WERI-Rb-1 (cell line): Measurements from ENCODE around the gene RLN3.

Source experiments
- DNase-seq: peaks from one replicate; pipeline ENCODE4 v3.0.0-alpha.2; 2020
- H3K27ac ChIP-seq: fragments of 250-450 bp; sonication (Bioruptor Pico); 2 replicates; pipeline ENCODE4 v1.5.1; 2020; ENCODE audit warnings: mild to moderate bottlenecking, moderate library complexity
- H3K27me3 ChIP-seq: fragments of 250-450 bp; sonication (Bioruptor Pico); 2 replicates; pipeline ENCODE4 v1.5.1; 2021; ENCODE audit warnings: mild to moderate bottlenecking, low read depth, moderate library complexity; ENCODE audit not compliant: insufficient read depth, severe bottlenecking
- H3K36me3 ChIP-seq: fragments of 250-450 bp; sonication (Bioruptor Pico); 2 replicates; pipeline ENCODE4 v1.5.1; 2020; ENCODE audit warnings: mild to moderate bottlenecking, moderate library complexity
- H3K4me3 ChIP-seq: 2 replicates; pipeline ENCODE4 v1.5.1; 2011; ENCODE audit warnings: low read depth, mild to moderate bottlenecking, control low read depth, low read length
- H3K9me3 ChIP-seq: fragments of 250-450 bp; sonication (Bioruptor Pico); 2 replicates; pipeline ENCODE4 v1.5.1; 2021; ENCODE audit warnings: mild to moderate bottlenecking, moderate library complexity; ENCODE audit not compliant: severe bottlenecking
- CTCF ChIP-seq: IDR thresholded peaks from 2 replicates; pipeline ENCODE4 v1.5.1; 2011; ENCODE audit warnings: low read depth, mild to moderate bottlenecking, control low read depth, inconsistent platforms, low read length

The RLN3 gene

DNA sequence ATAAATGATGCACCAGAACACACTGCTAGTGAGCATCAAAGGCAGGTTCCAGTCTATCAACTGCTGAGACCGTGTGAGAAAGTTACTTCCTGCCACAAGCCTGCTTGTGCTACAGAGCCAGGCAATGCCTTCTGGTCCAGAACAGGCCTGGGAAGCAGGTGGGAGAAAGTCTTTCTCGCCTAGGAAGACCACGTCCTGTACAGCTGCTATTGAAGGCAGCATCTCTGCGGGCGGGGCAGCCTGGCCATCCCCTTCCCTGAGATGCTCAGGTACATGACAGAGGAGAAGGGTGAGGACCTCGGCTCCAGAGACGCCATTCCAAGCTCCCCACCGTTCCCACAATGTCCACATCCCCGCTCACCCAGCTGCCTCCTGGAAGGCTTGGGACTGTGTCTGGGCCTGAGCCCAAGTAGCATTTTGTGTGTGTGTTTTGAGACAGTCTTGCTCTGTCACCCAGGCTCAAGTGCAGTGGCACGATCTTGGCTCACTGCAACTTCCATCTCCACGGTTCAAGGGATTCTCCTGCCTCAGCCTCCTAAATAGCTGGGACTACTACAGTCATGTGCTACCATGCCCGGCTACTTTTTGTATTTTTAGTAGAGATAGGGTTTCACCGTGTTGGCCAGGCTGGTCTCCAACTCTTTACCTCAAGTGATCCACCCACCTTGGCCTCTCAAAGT, 25.2 kb upstream of the RLN3 start:
- Histone ChIP-seq H3K4me3 (no peak overlapping the region), H3K36me3 (peaks cover 31% of the 10 kb centered on the region), H3K27me3 (no peaks in the 10 kb centered on the region), H3K27ac (no peak overlapping the region), H3K9me3 (peaks cover 16% of the 10 kb centered on the region)
- no peak for DNase-seq
- no peak for TF ChIP-seq CTCF

DNA sequence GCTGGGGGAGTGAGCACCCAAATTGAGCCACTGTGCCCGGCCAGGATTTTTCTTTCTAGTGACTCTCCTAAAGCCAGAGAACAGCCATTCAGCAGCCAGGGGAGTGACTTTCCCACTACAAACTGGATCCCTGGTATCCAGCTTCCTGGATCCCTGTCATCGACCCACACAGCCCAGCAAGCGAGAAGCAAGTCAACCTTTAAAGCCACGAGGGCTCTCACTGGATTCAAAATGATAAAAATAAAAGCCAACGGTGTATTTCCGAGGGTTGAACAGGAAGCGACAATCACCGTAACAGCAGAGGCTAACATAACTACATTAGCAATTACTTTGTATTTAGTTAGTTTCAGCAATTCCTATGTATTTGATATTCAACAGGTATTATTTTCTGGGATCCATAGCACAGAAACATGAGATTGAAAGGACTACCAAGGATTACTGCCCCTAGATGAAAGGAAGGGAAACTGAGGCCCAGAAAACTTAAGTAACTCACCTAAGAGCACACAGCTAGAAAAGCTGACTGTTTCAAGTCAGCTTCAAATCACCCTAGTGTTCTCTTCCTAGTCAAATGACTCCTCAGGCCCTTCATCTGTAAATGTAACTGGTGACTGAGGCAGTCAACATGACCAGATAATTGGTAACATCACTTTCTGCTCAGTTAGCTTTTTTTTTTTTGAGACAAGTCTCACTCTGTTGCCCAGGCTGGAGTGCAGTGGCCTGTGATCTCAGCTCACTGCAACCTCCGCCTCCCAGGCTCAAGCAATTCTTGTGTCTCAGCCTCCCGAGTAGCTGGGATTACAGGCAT, 24.5 kb upstream of the RLN3 start:
- H3K27me3 ChIP-seq: no peaks in the 10 kb centered on the region
- no peak overlapping the region for H3K4me3 ChIP-seq
- no peak overlapping the region for H3K27ac ChIP-seq
- peaks cover 27% of the 10 kb centered on the region for H3K36me3 ChIP-seq
- peaks cover 13% of the 10 kb centered on the region for H3K9me3 ChIP-seq
- no peak for DNase-seq
- TF ChIP-seq CTCF: no peak

DNA sequence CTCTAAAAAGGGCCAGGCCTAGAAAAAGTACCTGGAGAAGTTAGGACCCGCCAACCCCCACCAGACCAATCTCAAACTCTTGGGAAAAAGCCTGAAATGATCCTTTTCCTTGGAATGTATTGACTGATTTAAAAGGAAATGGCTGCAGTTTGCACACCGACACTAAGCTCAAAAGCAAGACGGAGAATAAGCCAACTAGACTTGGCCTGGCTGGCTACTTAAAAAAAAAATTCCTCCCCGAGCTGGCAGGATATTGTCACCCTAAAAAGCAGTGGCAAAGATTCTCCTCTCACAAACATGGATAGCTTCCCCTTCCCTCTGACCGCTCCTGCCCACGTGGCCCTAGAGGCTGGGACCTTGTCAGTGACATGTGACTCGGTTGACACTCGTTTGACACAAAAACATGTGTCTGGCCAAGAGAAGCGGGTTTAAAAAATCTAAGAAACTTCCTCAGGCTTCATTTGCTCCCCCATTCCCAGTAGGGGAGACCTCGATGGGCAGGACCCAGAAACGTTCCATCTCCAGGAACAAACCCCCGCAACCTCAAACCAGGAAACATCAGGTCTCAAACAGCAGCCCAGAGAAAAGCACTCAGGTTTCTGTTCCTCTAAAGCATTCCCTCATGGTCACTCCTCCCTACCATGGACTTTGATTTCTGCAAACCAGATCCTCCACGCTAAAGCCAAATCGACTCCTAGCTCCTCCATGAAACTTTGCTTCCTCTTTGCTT, 23.2 kb upstream of the RLN3 start:
- Histone ChIP-seq H3K36me3 (peaks cover 14% of the 10 kb centered on the region), H3K4me3 (no peak overlapping the region)
- DNase-seq: no peak

DNA sequence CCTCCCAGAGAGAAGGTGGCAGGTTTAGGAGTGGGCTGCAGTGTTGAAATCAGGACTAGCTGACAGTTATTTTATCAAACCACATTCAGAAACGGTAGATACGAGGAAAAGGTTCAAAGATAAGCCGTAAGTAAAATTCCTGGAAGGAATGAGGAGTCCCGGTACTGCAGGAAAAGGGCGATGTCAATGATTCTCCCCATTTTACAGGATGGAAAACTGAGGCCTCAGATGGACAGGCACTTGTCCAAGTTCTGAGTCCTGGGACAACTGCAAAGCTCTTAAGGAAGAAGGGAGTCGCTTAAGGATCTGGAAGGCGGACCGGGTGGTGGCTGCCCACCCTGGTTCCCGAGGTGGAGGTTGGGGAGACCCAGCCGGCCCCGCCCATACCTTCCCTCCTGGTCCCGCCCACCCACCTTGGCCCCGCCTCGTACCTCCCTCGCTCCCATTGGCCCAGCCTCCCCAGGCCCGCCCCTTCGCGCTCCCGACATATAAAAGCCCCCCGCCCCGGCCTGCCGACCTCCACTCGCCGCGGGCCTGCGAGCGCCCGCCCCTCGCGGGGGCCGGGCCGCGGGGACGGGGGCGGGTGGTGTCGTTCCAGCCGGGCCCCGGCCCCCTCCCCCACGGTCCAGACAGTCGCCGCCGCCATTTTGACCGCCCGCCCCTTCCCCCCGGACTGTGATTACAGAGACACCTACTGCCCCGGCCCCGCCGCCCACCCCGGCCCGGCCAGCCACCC, 22.4 kb upstream of the RLN3 start:
- peaks cover 7% of the 10 kb centered on the region for H3K36me3 ChIP-seq
- DNase-seq: peak; percentile 91
- H3K27ac ChIP-seq: peak overlapping the region; percentile 89
- peak overlapping the region; percentile 57 for H3K4me3 ChIP-seq
- H3K9me3 ChIP-seq: no peaks in the 10 kb centered on the region
- no peak for TF ChIP-seq CTCF
- no peaks in the 10 kb centered on the region for H3K27me3 ChIP-seq

More for the DNA sequence above, 23.2 kb upstream of the RLN3 start:
- 0 out of 2 replicates have a peak overlapping the region, but pooled peaks have one; percentile 32 for H3K27ac ChIP-seq
- TF ChIP-seq CTCF: no peak
- H3K27me3 ChIP-seq: no peaks in the 10 kb centered on the region
- peaks cover 1% of the 10 kb centered on the region for H3K9me3 ChIP-seq

GRCh38 chr19:14006085-14006765, 21.7 kb upstream of the RLN3 start, which contains the start of gene RFX1:
TSS of gene RFX1 (minus strand) at chr19:14006320. CDS start at chr19:13993843, 12,477 bp downstream.
- H3K9me3 ChIP-seq: no peaks in the 10 kb centered on the region
- no peaks in the 10 kb centered on the region for H3K27me3 ChIP-seq
- peak within 1 kb of the TSS; percentile 89 for H3K27ac ChIP-seq
- DNase-seq: peak; percentile 99
- peak within 1 kb of the TSS; percentile 57 for H3K4me3 ChIP-seq
- no peak for TF ChIP-seq CTCF
- H3K36me3 ChIP-seq: peaks cover 6% of the 10 kb centered on the region
